NCI-H2196 treated with DMSO at 0.1 percent for 48 hours (cell line): Measurements from ENCODE around the gene DYSF.

Experiments used
- DNase-seq: peaks from one replicate; lab custom pipeline; 2025; ENCODE audit not compliant: unreplicated experiment; lab: John Stamatoyannopoulos, UW

Gene DYSF

DNA sequence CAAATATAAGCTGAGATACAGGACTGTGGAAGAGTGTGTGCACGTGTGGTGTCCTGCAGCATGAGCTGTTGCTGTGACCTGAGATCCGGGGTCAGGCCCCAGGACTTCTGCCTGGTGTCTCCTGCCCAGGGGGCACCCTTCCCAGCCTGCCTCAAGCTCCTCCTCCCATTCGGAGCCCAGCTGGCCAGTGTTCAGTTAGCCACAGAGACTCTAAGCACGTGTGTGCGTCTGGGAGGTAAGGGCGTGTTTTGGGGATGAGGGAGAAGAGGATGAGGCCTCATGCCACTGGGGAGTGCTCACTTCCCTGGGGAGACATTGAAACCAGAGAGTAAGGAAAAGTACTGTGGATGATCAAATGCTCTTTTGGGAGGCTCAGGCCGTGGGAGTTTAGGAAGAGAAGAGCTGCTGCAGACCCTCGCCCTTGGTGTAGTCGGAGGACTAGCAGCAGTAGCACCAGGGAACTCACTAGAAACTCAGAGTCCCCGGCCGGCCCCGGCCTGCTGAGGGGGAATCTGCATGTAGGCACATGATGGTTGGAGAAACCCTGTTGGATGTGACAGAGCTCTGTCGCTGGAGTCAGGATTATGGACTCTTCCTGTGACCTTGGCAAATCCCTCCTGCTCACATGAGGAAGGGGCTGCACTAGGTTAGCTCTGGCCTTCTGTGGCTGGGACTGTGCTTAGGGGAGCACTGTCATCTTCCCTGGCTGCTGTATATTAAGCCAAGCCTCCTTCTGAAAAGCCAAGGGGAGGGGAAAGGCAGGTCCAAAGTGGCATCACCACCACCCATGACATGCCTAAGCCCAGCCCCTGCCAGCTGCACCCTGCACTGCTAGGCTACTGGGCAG is 231.1 kb downstream of the DYSF start:
- DNase-seq, result no peak

DNA sequence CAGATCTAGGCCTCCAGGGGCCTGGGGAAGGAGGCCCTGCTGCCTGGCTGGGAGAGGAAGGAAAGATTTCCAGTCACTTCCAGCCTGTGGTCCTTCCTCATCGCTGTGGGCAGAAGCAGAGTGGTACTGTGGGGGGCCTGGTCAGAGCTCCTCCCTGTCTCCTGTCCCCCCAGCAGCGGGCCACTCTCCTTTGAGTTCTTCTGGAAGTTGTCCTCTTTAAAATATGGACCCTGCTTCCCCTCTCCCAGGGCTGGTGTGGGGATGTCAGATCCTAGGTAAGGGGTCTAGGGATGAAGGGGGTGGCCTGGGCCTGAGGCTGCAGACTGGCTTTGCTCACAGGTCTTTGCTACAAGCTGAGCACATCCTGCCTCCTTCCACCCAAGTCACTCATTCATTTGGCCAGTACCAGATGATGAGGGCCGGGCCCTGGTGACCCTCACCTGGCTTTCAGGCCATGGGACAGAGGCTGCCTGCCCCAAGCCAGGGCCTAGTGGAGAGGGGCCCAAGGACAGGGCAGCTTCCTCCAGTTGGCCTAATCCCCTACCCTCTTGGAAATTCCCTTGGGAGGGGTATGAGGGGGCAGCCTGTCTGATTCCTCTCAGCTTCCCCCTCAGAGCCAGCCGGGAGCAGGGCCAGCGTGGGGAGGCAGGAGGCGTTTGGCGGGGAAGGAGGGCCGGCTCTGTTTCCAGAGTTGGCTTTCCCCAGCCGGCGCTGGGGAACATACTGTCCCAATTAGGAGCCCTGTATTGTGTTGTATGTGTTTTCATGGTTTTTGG is 231.9 kb downstream of the DYSF start:
- no peak for DNase-seq

DNA sequence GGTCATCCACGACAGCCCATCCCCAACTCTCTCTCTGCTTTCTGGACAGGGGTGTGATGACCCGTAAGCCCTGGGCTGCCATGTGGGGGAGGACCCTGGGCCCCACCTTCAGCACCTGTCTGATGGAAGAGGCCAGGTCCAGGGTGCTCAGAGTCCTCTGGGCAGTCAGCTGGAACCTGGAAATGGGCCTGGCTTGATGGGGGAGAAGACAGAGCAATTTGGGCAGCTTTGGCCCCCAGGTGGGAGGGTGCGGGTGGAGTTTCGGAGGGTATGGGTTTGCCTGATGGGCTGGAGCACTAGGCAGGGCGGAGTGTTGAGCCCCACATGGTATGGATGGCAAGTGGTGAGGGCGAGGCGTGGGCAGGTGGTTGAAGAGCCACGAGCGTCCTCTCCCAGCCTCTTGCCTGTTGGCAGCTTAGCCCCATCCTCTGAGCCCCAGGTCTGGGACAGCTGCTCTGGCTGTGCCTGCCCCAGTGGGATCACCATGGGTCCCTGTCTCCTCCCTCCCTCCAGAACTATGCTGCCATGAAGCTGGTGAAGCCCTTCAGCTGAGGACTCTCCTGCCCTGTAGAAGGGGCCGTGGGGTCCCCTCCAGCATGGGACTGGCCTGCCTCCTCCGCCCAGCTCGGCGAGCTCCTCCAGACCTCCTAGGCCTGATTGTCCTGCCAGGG is 232.7 kb downstream of the DYSF start:
- no peak for DNase-seq

DNA sequence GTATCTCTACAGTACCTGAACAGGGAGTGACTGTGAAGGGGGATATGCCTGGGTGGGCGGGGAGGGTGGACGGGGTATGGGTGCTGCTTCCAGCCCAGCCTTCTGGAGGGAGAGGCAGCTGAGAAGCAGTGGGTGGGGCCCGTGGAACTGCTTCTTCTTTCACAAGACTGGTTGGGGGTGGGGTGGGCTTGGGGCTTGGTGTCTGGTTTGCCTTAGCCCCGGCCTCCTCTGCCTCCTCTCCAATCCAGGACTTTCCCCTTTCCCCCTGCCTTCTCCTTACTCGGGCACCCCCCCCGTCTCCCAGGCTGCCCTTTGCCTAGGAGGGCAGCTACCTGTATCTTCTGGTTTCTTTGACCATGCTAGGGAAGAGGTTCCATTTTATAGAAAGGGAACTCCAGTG is 233.4 kb downstream of the DYSF start:
- DNase-seq, result no peak

DNA sequence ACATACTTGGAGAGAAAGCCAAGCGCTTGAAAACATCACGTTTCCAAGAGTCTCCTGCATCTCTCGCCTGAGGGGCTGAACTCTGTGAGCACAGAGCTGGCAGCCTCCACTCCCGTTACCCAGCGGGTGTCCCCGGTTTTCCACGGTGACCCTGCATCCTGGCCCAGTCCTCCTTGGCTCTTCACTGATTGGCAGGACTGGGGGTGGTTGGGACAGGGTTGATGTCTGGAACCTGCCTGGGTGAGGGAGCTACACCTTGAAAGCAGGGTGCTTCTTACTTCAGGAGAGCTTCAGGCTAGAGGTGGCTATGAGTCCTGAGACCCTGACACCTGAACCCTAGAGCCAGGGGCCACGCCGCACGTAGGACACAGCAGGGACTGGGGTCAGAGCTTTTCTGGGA is 234.1 kb downstream of the DYSF start:
- no peak for DNase-seq

DNA sequence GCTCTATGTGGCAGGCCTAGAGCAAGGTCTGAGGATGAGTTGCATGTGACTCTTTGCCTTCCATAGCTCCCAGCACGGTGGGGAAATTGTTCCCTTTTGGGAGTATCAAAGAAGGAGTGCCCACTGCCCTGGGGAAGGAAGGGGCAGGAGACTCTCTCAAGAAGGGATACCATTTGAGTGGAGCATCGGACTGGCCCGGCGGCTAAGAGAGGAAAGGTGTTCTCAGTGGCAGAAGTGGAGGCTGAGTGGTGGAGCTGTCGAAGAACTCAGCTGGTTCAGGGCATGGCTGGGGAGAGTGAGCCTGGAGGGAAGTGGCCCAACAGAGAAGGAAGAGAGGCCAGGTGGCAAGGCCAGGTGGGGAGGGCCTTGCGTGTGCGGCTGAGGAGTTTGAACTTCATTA is 235.2 kb downstream of the DYSF start:
- no peak for DNase-seq

DNA sequence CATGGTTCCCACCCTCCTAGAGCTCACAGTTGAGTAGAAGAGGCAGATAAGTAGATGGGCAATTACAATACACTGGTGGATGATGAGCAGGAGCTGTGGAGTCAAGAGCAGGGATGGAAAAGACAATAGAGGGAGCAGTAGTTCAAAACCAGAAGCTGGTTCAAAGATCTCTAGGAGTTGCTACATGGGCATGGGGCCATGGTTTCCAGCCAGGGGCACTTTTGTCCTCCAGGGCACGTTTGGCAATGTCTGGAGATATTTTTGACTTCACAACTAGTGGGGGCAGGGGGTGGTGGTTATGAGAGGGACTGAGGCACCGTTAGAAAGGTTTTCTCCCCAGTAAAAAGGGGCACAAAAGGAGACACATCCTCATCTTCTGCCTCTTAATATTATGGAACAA is 236.0 kb downstream of the DYSF start:
- no peak for DNase-seq

DNA sequence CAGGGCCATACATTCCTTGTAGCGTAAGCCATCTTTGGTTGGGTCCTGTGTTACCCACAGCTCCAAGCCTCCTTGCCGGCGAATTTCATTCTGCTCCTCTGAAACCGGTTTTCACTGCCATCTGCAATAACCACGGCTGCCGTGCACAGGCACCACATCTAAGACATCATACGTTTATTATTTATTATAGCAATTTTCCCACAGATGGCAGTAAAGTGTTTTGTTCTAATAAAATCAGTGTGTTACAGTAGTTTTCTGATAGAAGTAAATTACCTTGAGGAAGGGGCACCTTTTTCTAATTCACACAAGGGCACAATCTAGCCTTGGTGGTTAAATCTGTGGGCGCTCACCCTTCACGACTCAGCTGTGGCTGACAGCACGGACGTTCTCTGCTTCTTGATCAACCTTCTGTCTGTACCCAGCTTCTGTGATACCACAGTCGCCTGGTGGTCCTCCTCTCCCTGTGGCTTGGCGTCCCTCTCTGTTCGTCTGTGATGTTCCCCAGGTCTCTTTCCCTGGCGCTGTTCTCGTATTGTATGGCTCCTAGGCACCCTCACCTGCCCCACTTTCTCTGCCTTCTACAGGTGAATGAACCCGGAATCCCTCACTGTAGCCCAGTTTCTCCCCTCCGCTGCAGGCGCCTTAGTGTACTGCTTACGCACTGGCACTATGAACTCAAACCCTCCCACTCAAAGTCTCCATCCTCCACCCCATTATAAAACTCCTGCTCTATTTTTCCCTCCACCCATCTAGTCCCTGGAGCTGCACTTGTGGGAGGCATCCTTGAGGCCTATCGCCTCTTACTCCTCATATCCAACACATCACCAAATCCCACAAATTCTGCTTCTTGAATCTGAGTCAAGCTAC is 236.8 kb downstream of the DYSF start:
- DNase-seq, result no peak

DNA sequence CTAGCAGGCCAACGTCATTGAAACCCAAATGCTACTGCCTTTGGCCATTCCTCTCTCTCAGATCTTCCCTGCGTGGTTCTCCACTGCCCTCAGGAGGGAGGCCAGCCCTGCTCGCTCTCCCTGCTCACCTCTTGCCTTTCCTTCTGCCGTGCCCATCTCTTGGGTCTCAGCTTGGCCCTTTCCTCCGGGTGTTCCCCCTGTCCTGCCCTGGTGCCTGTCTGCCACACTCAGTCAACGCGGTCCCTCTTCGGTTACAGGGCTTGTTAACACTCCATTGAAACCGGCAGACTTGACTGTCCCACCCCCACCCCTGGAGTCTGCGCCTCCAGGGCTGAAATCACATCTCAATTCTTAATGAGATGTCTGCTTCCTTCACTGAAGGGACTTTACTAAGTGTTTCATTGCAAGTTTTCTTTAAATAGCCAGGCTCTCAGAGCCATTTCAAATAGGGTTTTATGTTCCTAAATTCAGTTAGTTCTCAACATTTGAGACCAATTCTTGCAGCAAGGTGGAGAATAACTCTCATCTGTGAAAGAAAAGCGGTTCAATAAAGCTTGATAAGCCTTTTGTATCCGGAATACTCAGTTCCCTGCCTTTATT is 237.6 kb downstream of the DYSF start:
- no peak for DNase-seq

GRCh38 chr2:71691747-71692441 is 238.5 kb downstream of the DYSF start:
- no peak for DNase-seq

GRCh38 chr2:71692621-71693277 is 239.4 kb downstream of the DYSF start:
- no peak for DNase-seq

- no peak for DNase-seq
These were observed 240.2 kb downstream of the DYSF start for GRCh38 chr2:71693286-71694270.

DNA sequence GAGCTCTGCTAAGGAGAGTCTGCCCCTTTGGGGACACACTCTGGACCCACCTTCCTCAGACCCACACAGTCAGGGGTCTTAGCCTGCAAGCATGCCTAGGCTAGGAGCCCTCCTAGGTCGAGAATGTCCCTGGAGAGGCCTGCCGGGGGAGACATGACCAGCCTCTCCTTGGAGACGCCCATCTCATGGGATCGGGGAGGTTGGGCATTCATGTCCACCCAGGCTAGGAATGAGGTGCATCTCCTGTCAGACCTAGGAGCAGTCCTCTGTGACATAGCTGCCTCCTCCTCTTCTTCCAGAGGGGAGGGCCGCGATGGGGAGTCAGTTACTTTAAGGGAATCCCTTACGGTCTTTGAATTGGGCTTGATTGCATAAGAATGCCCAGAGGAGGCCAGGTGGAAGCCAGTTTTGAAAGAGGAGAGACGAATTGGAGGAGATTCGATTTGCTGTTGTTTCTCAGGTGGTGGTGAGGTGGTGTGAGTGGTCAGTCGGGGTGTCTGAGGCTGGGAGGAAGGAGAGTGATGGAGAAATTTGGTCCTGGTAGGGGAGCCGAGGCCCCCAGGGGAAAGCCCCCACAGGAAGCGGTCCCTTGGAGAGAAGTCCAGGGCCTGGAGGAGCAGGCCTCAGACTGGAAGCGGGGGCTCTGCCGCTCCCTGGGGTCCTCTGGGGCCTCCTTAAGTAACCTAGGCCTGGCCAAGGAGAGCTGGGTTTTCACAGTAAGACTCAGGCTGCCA is 241.3 kb downstream of the DYSF start:
- no peak for DNase-seq

- DNase-seq, result no peak
These were observed 242.1 kb downstream of the DYSF start for GRCh38 chr2:71695235-71696120.

GRCh38 chr2:71696381-71696780 is 243.0 kb downstream of the DYSF start:
- DNase-seq, result no peak
